Measurements from ENCODE around the gene CAMTA1.

Gene CAMTA1

DNA sequence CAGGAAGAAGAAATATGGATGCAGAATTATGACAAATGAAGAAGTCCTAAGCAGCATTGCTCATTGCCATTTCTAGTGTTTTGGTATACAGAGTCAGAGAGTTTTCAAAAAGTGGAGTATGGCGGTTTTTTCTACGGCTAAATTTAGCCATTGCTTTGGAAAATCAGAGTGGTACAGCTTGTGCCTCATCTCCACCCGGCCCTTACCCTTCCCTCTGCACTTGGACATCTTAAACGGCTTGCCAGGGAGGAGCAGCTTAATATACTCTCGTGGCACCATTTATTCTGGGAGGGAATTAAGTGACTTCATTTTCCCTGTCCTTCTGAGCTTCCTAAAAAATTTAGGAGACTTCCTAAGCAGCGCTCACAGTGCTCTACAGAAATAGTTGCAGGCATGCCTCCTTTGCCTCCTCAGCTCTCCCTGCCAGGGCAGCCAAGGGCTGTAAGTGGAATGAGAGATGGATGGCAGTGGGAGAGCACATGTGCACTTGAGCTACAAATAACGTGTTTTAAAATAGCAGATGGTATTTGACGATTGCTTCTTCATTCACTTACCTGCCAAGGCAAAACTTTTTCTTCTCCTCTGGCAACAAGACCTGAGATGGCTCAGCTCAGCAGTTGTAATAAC is 934.3 kb downstream of the CAMTA1 start:
- DNase-seq (ENCODE audit: low read depth, low spot score): no peak

DNA sequence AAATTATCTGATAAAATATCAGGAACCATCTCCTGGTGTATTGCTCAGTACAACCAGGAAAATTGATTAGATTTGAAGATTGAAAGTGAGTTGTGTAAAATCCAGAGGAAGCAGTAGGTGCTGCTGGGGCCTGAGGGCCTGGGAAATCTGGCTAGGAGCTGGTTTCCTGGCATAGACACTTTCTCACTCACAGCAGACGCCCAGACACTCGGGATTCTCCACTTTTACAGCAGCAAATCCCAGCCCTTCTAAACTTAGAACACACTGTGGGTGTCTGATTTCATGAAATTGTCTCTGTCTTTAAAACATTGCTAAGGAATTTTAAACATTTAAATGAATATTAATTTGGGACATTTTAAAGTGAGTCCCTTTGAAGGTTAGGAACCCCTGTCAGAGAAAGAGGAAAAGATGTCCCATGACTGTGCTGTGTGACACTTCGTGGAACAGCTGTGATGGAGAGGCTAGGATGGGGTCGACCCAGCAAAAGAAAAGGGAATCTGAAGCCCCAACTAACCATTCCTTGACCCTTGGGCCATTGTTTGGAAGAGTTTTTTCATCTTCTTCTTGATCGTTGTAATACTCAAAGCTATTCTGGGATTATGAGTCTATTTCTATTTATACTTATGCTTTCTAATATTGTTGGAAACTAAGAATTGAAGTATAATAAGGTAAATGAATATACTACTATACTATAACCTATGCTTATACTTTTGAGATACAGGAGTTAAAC is 936.9 kb downstream of the CAMTA1 start:
- no peak for DNase-seq (ENCODE audit: low read depth, low spot score)

GRCh38 chr1:7722670-7723012 is 937.4 kb downstream of the CAMTA1 start:
- DNase-seq (ENCODE audit: low read depth, low spot score): no peak

DNA sequence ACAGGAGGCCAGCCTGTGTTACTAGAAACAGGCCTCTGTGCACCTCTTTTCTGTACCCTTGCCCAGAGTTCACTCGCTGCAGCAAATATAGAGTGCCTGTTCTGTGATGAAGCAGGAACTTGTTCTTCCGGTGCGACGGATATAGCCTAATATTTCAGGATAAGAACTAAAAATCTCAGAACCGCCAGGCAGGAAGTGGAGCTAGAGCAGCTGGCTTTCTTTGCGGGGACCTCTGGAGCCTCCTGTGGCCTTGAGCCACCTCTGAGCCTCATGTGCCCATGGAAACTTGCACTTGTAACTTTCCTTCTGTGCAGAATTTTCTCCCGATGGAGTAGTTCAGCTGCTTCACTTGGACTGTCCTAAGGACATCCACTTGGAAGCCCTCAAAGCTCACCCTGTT is 941.4 kb downstream of the CAMTA1 start:
- DNase-seq (ENCODE audit: low read depth, low spot score): no peak

DNA sequence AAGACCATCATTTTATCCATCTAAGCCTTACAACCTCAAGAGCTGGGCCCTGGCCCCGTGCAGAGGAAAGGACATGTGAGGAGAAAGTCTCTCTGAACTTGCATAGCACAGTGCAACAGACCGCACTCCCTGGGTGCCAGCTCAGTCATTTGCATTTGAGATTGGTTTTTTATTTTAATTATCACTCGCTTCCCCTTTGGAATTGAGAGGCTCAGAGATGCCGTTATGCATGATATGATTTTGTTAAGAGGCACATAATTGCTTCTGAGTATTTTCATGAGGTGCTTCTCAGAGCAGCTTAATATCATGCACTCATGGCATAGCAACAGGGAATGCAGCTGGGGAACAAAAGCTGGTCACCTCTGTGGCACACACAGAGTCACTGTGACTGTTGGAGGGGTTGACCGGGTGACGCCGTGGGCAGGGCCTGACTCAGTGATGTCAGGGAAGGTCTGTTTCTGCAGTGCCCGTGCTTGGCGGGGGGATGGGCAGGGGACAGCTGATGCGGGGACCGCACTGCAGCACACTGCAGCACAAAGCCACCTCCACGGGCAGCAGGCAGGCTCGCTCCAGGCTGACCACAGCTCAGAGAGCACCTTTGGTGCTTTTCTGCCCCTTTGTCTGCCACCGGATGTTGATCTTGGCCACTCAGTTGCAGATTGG is 942.7 kb downstream of the CAMTA1 start:
- no peak for DNase-seq (ENCODE audit: low read depth, low spot score)

GRCh38 chr1:7729761-7730160 is 944.5 kb downstream of the CAMTA1 start:
- DNase-seq (ENCODE audit: low read depth, low spot score): no peak

- DNase-seq (ENCODE audit: low read depth, low spot score): no peak
These were observed 947.1 kb downstream of the CAMTA1 start for GRCh38 chr1:7732331-7732730.

- DNase-seq (ENCODE audit: low read depth, low spot score): no peak
These were observed 948.0 kb downstream of the CAMTA1 start for GRCh38 chr1:7733276-7733675.

DNA sequence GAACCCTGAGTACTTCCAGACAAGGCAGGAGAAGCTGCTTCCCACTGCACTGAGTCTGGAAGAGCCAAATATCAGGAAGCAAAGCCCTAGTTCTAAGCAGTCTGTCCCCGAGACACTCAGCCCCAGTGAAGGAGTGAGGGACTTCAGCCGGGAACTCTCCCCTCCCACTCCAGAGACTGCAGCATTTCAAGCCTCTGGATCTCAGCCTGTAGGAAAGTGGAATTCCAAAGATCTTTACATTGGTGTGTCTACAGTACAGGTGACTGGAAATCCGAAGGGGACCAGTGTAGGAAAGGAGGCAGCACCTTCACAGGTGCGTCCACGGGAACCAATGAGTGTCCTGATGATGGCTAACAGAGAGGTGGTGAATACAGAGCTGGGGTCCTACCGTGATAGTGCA is 952.8 kb downstream of the CAMTA1 start:
- DNase-seq (ENCODE audit: low read depth, low spot score): no peak

GRCh38 chr1:7743346-7743745 is 958.1 kb downstream of the CAMTA1 start:
- no peak for DNase-seq (ENCODE audit: low read depth, low spot score)

- no peak for DNase-seq (ENCODE audit: low read depth, low spot score)
These were observed 959.6 kb downstream of the CAMTA1 start for GRCh38 chr1:7744882-7745281.

GRCh38 chr1:7745783-7746182 is 960.5 kb downstream of the CAMTA1 start:
- DNase-seq (ENCODE audit: low read depth, low spot score): no peak

DNA sequence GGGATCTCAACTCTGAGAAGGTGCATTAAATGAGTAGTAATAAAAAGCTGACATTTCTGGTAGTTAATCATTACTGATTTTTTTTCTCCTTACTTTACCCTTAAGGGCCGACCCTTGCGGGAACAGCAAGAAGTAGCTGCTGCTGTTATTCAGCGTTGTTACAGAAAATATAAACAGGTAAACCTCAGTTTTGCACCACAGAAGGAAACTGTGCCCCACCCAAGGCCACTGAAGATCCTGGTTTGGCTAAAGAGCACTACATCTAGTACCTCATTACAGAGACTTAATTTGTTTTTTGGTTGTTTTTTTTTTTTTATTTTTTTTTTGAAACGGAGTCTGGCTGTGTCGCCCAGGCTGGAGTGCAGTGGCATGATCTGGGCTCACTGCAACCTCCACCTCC is 962.4 kb downstream of the CAMTA1 start:
- DNase-seq (ENCODE audit: low read depth, low spot score): no peak

DNA sequence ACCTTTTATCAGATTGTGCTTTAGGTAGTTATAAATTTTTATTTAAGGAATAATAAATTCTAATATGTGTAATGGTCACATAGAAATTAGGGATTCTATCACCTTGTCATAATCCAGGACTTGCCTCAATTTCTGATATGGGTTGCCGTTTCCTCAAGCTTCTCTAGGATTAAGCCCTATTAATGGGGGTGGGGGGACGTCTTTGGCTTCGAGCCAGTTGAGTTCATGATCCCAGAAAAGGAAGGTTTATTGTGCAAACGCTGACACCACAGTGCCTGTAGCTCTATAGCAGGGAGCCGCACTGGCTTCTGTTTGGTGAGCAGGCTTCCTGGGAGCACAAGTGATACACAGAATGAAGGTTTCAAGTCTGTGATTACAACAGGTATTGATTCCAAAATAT is 963.9 kb downstream of the CAMTA1 start:
- DNase-seq (ENCODE audit: low read depth, low spot score): no peak

DNA sequence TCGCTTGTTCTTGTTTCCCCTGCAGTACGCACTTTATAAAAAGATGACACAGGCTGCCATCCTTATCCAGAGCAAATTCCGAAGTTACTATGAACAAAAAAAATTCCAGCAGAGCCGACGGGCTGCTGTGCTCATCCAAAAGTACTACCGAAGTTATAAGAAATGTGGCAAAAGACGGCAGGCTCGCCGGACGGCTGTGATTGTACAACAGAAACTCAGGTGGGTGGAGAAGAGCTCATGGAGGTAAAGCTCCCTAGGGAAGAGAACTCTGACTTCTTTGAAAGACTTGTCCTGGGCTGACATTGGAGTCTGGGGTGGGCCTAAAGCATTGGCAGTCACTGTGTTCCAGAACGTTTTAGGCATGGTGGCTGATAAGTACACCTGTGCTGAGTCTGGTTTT is 965.9 kb downstream of the CAMTA1 start:
- DNase-seq (ENCODE audit: low read depth, low spot score): no peak

DNA sequence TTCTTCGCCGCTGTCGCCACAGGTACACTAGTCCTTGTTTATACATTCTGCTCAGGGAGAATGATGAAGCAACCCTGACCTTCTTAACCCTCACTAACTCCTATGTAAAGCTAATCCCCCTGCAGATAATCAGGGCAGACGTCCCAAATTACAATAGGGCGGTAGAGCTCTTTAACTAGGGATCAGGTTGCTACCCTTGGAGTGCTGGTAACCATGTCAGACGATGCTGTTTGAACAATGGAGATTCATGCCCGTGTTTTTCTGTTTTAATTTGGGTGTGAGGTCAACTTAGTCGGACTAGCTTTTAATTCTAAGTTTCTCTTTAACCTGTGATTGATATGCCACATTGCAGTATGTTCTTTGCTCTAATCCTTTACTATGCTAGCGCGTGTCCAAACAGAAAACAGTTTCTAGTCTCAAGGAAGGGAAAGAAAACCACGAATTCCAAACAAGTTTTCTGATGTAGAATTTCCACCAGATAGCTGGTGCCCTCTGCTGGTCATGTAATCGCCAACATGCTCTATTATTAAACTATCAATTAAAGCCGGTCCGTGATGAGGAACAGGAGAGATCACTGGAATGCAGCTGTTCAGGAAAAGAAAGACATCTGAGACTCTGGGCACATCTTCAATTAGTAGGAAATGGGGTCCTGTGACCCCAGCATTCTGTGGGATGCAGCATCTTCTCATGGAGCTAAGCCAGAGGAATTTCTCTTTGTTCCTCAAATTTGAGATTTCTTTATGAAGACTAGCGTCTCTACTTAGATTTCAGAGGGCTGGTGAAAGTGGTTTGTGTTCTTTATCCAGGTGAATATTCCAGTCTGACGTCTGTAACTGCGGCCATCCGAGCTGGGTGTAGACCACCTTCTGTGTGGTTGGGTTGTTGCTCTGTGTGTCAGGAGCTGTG is 967.5 kb downstream of the CAMTA1 start:
- peak; percentile 19 for DNase-seq (ENCODE audit: low read depth, low spot score)

- no peak for DNase-seq (ENCODE audit: low read depth, low spot score)
These were observed 968.4 kb downstream of the CAMTA1 start for GRCh38 chr1:7753641-7754040.

DNA sequence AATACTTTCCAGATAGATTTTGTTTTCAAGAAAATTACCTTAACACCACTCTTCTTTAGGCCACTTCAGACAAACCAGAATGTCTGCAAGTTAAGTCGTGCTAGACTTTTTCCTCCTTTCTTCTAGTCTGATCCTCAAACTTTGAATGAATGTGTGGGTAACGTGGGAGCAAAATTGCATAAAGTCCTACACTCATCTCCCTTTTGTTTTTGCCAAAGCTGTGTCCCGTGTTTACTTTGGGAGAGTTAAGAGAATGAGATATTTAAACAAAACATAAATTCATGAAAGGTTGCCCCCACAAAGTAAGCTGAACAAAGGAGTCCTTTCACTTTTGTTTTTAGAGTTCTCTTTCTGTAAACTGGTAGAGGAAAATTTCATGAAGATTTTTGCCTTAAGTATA is 969.0 kb downstream of the CAMTA1 start:
- DNase-seq (ENCODE audit: low read depth, low spot score): no peak

DNA sequence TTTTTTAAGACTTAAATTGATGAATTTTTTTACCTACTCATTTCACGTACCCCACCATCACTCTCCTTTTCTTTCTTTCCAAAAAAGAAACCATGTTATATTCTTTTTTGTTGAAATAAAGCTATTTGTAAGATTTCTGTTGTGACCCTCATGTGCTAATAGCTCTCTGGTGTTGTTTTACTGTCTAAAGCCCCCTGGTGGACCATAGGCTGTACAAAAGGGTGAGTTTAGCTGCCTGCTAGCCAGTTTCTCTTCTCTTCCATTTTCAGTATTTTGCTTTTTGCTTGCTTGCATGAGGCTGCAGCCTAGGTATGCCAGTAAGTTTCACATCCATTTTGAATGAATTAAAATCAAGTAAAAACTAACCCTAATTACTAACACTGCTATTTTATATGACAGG is 970.2 kb downstream of the CAMTA1 start:
- DNase-seq (ENCODE audit: low read depth, low spot score): no peak

GRCh38 chr1:7760245-7760644 is 975.0 kb downstream of the CAMTA1 start:
- DNase-seq (ENCODE audit: low read depth, low spot score): no peak

DNA sequence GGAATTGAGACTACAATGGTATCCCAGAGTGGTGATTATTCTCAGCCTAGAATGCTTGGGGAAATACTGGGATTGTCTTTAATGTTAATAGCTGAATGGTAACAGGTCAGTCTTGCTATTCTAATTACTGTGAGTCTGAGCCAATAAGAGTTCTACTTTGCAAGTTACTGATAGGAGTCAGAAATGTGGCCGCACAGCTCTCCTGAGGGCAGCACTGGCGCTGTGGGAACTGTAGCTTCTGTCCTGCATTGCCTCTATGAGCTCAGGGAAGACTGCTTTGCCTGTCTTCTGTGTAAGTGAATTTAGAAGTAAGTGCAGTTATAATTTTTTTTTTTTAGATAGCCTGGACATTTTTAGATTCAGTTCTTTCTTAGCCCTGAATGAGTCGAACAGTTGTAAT is 975.8 kb downstream of the CAMTA1 start:
- no peak for DNase-seq (ENCODE audit: low read depth, low spot score)

DNA sequence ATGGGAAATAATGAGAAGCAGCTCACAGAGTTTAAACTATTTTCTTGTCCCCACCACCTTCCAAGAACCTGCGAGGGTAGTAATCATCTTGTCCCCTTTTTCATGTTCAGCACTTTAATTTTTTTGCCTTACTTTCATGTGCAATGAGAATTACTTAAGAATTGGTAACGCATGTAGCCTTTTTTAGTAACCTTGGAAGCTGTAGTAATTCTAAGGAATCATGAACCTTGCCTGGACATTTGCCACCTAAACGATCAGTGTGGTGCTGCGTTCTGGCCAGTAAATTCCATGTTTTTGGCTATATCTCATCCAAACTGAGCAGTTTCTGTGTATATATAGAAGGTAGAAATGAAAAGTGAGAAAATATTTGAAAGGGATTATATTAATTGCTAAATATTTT is 981.9 kb downstream of the CAMTA1 start:
- no peak for DNase-seq (ENCODE audit: low read depth, low spot score)
